Measurements from ENCODE around the gene INSM1. TPM values are rescaled to one million over a fixed set of nuclear protein-coding genes. Genes with fewer than 3 reads are reported as not detected.

The INSM1 gene
- total RNA-seq, 1 donor from 2014 or later = not detected

- no peak for DNase-seq (ENCODE audit: low spot score)
- no peak overlapping the region for H3K4me3 Mint-ChIP-seq (ENCODE audit: unreplicated experiment)
- no peaks in the 10 kb centered on the region for H3K36me3 Mint-ChIP-seq (ENCODE audit: low read depth)
- peaks cover 58% of the 10 kb centered on the region for H3K27me3 Mint-ChIP-seq (ENCODE audit: low read depth)
- H3K27ac Mint-ChIP-seq (ENCODE audit: unreplicated experiment) = no peak overlapping the region
- no peaks in the 10 kb centered on the region for H3K9me3 Mint-ChIP-seq (ENCODE audit: low read depth)
- peak; percentile 91 for TF ChIP-seq CTCF (IDR thresholded peaks at IDR 0.05)
- peaks cover 2% of the 10 kb centered on the region for H3K4me1 Mint-ChIP-seq (ENCODE audit: low read depth)
Measured at GRCh38 chr20:20360464-20360863, 7.4 kb upstream of the INSM1 start.

- no peaks in the 10 kb centered on the region for H3K9me3 Mint-ChIP-seq (ENCODE audit: low read depth)
- no peak overlapping the region for H3K27ac Mint-ChIP-seq (ENCODE audit: unreplicated experiment)
- no peak overlapping the region for H3K4me3 Mint-ChIP-seq (ENCODE audit: unreplicated experiment)
- TF ChIP-seq CTCF (IDR thresholded peaks at IDR 0.05) = no peak
- H3K27me3 Mint-ChIP-seq (ENCODE audit: low read depth) = peaks cover 70% of the 10 kb centered on the region
- no peaks in the 10 kb centered on the region for H3K36me3 Mint-ChIP-seq (ENCODE audit: low read depth)
- DNase-seq (ENCODE audit: low spot score) = no peak
- H3K4me1 Mint-ChIP-seq (ENCODE audit: low read depth) = peaks cover 9% of the 10 kb centered on the region
Measured at GRCh38 chr20:20362774-20363433, 5.0 kb upstream of the INSM1 start.

- H3K4me1 Mint-ChIP-seq (ENCODE audit: low read depth) = peaks cover 9% of the 10 kb centered on the region
- H3K27ac Mint-ChIP-seq (ENCODE audit: unreplicated experiment) = no peak overlapping the region
- H3K4me3 Mint-ChIP-seq (ENCODE audit: unreplicated experiment) = no peak overlapping the region
- peaks cover 70% of the 10 kb centered on the region for H3K27me3 Mint-ChIP-seq (ENCODE audit: low read depth)
- no peak for DNase-seq (ENCODE audit: low spot score)
- H3K36me3 Mint-ChIP-seq (ENCODE audit: low read depth) = no peaks in the 10 kb centered on the region
- no peak for TF ChIP-seq CTCF (IDR thresholded peaks at IDR 0.05)
- no peaks in the 10 kb centered on the region for H3K9me3 Mint-ChIP-seq (ENCODE audit: low read depth)
Measured at GRCh38 chr20:20363434-20363798, 4.5 kb upstream of the INSM1 start.

GRCh38 chr20:20363799-20364592 lies 3.9 kb upstream of the INSM1 start:
- Mint-ChIP-seq H3K27me3 (ENCODE audit: low read depth) (peaks cover 66% of the 10 kb centered on the region), H3K9me3 (ENCODE audit: low read depth) (no peaks in the 10 kb centered on the region), H3K4me1 (ENCODE audit: low read depth) (peaks cover 9% of the 10 kb centered on the region), H3K4me3 (ENCODE audit: unreplicated experiment) (no peak overlapping the region), H3K27ac (ENCODE audit: unreplicated experiment) (no peak overlapping the region), H3K36me3 (ENCODE audit: low read depth) (no peaks in the 10 kb centered on the region)
- DNase-seq (ENCODE audit: low spot score) = no peak
- no peak for TF ChIP-seq CTCF (IDR thresholded peaks at IDR 0.05)

GRCh38 chr20:20364593-20365479 lies 3.1 kb upstream of the INSM1 start:
- no peak for DNase-seq (ENCODE audit: low spot score)
- no peaks in the 10 kb centered on the region for H3K36me3 Mint-ChIP-seq (ENCODE audit: low read depth)
- peaks cover 10% of the 10 kb centered on the region for H3K4me1 Mint-ChIP-seq (ENCODE audit: low read depth)
- no peak overlapping the region for H3K27ac Mint-ChIP-seq (ENCODE audit: unreplicated experiment)
- no peak for TF ChIP-seq CTCF (IDR thresholded peaks at IDR 0.05)
- H3K27me3 Mint-ChIP-seq (ENCODE audit: low read depth) = peaks cover 62% of the 10 kb centered on the region
- no peaks in the 10 kb centered on the region for H3K9me3 Mint-ChIP-seq (ENCODE audit: low read depth)
- no peak overlapping the region for H3K4me3 Mint-ChIP-seq (ENCODE audit: unreplicated experiment)
